HG03457 (cell line): ENCODE results near the gene DENND4A.
"Not testable (repeated sequence)": the region's sequence is repeated elsewhere in the genome, so short reads cannot be mapped to it uniquely, and the experiment has no call there.

Experiments
- ATAC-seq: cut with Tn5 transposase; IDR thresholded peaks from one replicate; pipeline ENCODE4 v1.9.1; 2021; ENCODE audit warnings: moderate number of reproducible peaks; ENCODE audit not compliant: unreplicated experiment

DENND4A gene

DNA sequence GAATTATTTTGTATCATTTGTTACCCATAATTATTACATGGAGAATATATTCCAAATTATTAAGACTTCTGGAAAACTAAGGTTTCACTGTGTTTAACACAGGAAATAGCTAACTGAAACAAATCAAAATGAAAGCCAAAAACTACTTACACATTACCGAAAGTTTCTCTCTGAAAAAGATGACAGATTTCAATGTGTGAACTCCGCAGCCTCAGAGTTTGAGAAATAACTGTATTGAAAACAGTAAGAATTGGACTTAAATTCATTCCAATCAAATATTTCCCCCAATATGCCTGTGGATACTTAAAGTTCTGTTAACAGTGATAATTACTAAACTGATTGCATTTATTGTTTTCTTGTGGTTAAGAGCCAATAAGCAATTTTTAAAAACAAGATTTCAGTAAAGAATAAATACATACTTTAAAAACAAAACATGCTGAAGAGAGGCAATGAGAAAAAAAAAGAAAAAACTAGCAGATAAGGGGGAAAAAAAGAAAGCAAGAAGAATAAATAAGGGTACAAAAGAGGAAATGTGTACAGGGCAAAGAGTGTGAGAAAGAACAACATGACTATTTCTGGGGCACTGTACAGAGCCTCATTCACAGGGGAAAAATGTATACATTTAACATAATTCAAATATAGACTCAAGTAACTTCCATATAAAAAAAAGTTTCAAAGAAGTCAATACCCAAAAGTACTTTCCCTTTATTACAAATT, 30.7 kb downstream of the DENND4A start:
- no peak for ATAC-seq

DNA sequence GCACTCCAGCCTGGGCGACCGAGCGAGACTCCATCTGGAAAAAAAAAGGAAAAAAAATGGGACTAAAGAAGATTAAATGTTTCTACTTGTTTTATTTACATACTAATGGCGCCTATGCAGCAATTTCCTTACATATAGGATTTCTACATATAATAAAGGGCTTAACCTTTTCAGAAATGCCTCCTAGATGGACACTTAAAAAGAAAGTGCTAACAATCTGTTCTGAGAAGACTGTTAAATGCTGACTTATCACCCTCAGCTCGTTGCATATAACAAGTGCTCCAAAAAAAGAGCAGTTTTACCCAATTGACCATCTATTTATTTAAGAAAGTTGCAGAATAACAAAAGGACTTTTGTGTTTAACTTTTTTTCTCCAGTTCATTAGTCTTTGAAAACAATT, 32.7 kb downstream of the DENND4A start:
- no peak for ATAC-seq

DNA sequence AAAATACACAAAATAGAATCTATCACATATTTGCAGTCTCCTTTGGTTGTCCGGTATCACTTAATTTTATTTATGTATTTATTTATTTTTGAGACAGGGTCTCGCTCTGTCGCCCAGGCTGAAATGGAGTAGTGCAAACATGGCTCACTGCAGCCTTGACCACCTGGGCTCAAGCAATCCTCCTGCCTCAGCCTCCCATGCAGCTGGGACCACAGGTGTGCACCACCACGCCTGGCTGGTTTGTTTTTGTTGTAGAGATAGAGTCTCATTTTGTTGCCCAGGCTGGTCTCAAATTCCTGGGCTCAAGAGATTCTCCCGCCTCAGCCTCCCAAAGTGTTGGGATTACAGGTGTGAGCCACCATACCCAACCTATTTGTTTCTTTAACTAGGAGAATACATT, 33.9 kb downstream of the DENND4A start:
- ATAC-seq: no peak

DNA sequence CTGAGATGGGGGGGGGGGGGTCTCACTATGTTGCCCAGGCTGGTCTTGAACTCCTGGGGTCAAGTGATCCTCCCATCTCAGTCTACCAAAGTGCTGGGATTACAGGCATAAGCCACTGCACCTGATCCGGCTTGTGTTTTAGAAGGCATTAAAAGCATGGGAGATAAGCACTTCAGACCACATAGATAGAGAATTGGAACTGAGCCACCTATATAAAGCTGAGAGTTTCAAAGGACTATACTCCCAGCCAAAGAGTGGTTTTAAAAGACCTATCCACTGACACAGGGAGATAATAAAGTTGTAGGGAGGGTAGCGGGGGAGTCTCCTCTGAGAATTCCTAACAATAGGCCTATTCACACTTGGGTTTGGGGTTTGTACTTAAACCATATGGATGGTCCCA, 34.8 kb downstream of the DENND4A start:
- no peak for ATAC-seq

DNA sequence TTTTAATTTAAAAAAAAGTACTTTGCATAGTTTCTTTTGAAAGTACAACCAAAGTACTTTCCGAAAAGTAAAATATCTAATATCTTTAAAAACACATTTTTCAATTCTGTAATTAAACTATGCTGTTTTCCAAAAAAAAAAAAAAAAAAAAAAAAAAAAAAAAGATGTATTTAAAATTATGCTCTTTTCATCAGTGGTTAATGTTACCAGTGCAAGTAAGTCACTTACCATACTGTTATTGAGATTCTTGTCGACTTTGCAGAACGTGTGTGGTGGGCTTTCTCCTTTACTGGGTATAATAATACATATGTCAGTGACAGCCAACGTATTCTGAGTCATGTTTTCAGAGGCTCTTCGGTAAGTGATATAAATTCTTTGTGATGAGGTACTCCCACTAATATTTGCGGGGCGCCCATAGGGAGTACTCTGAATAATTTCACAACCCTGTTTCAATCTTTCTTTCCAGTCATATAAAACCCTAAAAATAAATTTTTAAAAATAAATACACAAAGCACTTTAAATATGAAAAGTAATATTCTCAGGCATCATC, 39.9 kb downstream of the DENND4A start:
- ATAC-seq: no peak

DNA sequence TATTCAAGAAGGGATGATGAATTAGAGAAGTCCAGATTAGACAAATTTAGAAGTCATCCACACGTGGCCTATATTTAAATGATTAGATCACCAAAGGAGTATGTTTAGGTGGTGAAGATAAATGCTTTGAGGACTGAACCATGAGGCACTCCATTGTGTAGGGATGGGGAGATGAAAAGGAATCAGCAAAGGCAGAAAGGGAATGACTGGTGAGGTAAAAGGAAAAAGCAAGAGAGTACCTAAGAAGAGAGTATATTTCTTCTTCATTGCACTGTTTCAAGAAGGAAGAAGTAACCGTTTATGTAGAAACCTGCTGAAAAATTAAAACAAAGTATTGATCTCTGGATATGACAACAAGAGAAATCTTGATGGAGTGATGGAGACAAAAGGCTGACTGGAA, 40.7 kb downstream of the DENND4A start:
- ATAC-seq: no peak

DNA sequence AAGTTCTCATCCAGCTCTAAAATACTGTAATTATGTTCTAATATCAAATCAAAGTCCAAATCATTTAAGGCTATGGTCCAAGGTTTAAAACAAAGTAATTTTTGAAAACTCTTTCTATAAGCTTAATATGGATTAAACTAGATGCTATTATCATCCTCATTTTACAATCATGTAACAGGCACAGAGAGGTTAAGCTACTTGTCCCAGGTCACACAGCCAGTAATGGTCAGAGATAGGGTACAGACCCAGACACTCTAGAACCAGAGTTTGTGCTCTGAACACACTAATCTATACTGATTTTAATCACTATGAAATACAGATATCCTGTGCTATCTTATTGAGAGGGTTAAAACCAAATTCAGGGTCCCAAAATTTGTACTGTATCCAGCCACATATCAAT, 44.8 kb downstream of the DENND4A start:
- ATAC-seq: no peak

DNA sequence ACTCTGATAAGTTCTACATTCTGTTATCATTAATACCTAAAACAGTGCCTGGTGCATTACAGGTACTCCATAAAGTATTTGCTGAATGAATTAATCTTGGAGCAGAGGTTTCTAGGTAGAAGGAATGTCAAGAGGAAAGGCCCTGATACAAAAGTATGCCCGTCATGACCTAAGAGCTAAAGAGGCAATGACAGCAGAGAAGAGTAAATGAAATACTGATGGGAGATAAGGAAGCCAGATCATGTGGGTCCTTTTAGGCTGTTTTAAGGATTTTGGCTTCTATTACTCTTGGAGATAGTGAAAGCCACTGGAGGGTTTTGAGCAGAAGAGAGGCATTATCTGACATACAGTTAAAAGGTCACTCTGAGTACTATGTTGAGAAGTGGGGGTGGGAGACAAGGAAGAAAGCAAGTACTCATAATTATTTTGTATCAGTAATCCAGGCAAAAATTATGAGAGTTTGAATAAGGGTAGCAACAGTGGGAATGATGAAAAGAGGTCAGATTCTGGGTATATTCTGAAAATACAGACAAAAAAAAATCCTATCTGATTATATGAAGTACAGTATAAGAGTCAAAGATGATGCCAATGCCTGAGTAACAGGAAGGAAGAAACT, 48.3 kb downstream of the DENND4A start:
- no peak for ATAC-seq

DNA sequence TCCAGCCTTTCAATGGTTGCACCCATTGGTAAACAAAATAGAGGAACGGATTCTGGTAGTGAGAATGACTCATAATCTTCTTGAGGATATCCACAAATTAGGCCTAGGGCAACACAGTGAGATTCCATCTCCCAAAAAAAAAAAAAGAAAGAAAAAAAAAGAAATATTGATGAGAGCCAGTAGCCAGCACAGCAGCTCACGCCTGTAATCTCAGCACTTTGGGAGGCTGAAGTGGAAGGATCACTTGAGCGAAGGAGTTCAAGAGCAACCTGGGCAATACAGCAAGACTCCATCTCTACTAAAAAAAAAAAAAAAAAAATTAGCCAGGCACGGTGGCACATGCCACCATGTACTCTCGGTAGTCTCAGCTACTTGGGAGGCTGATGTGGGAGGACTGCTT, 51.9 kb downstream of the DENND4A start:
- ATAC-seq: no peak

DNA sequence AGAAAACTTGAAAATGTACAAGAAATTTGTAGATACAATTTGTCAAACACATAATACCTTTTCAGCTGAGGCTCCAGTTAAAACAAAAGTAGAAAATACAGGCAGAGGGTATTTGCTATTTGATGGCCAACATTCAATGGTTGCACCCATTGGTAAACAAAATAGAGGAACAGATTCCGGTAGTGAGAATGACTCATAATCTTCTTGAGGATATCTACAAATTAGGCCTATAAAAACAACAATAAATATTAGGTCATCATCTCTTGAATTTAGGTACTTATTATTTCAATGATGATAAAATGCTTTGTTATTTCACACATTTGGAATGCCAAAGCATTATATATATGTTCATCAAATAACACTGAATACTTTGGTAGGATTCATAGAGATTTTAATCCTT, 53.4 kb downstream of the DENND4A start:
- no peak for ATAC-seq

DNA sequence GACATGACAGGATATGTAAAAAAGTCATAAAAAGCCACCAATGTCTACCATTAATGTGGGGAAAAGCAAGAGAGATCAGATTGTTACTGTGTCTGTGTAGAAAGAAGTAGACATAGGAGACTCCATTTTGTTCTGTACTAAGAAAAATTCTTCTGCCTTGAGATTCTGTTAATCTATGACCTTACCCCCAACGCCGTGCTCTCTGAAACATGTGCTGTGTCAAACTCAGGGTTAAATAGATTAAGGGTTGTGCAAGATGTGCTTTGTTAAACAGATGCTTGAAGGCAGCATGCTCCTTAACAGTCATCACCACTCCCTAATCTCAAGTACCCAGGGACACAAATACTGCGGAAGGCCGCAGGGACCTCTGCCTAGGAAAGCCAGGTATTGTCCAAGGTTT, 58.5 kb downstream of the DENND4A start:
- not testable (repeated sequence) for ATAC-seq

DNA sequence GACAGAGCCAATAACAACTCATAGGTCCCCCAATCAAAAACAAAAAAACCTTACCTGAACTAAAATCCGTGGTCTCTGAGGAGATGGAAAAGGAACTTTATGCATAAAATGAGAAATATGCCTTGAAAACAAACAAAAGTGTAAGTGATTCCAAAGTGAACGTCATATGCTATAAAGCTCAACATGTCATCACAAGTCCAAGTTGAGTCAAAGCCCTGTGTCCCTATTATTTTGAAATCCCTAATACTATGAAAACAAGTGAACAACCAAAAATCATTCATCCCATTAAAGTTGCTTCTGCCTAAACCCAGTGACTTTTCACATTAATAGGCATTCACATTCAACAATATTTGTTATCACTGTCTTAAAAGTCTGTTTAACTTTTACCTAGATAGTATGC, 59.4 kb downstream of the DENND4A start:
- ATAC-seq: no peak

DNA sequence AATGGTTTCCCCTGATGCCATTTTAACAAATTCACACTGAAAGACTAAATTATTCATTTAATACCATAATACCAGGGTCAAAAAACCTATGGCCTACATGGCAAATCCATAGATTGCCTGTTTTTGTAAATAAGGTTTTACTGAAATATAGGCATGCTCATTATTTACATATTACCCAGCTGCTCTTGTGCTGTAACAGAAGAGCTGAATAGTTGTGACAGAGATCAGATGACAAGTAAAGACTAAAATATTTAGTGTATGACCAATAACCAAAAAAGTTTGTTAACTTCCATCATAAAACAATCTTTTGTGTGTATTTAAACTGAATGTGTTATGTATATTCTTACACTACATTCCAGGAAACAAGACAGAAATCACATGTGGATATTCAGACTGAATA, 60.2 kb downstream of the DENND4A start:
- ATAC-seq: no peak

DNA sequence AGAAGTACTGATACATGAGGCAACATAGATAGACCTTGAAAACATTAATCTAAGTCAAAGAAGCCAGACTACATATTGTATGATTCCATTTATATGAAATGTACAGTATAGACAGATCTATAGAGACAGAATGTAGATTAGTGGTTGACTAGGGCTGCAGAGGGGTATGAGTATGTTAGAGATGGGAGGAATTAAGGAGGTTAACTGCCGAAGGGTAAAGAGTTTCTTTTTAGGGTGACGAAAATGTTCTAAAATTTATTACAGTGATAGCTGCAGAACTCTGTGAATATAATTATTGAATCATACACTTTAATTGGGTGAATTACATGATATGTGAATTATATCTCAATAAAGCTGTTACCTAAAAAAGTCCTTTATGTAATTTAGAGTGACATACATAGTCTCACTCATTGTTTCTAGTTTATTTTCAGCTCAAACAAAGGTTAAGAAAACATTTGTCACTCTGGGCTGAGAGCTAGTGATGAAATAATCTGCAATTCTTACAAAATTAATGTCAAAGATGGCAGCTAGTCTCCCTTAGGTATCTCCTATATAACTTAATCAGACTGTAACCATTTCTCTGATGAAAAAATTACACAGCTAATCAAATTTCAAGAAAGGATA, 61.4 kb downstream of the DENND4A start:
- ATAC-seq: no peak

DNA sequence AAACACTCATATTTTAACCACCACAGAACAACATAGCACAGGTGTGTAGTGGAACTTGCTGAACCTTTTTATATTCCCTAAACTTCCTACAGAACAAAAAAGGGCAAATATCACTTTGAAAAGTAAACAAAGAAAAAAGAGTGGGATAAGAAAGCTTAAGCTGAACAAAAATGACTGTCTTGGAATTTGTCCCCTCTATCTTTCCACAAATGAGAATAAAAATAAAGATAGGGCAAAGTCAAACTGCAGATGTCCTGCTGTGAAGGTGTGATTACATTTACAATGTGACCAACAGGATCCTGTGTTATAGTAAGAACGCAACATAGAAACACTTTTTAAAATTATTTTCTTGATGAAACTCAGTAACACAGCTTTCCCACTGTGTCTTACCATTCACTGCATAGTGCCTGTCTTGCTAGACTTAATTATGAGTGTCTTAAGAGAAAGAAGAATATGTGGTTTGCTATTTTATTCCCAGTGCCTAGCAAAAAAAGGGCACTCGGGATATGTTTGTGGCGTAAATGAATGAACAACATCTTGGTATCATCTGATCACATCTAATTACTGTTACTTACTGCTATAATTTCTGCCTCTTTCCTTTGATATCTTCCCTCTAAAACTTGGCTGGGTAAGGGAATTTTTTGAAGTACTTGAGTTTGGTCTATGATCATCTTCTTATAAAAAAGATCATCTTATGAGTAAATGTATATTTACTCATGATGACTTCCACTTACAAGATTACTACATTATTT, 67.5 kb downstream of the DENND4A start:
- no peak for ATAC-seq

DNA sequence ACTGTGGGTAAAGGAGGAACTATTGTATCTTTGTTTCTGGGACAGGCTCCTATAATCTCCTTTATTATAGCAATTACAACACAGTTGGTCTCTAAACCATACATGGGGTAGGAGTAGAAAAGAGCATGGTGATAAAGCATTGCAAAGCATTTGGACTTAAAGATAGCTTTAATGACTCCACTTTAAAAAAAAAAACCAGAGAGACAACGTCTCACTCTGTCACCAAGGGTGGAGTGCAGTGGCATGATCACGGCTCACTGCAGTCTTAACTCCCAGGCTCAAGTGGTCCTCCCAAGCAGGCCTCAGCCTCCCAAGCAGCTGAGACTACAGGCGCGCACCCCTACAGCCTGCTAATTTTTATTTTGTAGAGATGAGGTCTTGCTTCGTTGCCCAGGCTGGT, 68.2 kb downstream of the DENND4A start:
- no peak for ATAC-seq

DNA sequence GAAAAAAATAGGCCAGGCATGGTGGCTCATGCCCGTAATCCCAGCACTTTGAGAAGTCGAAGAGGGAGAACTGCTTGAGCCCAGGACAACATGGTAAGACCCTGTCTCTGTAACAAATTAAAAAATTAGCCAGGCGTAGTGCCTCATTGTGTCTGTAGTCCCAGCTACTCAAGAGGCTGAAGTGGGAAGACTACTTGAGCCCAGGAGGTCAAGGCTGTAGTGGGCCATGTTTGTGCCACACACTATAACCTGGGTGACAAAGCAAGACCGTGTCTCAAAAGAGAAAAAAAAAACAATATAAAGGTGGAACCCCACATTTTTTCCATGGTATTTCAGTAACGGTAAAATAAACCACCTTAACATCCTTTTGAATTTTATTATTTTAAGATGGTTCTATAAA, 69.9 kb downstream of the DENND4A start:
- no peak for ATAC-seq

DNA sequence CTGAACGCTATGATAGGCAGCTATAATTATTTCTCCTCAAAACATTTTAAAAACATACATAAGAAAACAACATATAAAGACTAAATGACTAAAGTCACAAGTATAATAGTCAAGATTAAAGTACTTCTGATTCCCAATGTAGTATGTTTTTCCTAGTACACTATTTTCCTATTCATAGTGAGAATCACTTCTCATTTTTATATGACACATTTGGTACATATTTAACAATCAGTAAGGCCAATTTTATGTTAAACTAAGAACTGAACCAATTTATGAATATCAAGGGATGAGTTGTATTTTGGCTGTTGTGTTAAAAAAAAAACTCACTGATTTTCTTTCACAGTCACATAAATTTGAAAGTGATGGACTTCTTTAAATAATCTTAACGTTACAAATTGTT, 79.7 kb downstream of the DENND4A start:
- ATAC-seq: no peak

DNA sequence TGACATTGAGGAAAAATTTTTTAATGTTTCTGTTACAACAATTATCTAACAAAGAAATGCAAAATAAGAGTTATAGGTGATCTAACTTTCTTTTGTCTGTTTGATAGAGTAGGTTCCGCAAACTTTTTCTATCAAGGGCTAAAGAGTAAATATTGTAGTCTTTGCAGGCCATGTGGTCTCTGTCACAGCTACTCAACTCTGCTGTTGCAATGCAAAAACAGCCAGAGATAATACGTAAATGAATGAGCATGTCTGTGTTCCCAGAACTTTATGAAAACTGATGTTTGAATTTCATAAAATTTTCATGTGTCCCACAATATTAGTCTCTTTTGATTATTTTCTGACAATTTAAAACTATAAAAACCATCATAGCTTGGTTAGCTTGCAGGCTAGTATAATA, 97.0 kb downstream of the DENND4A start:
- ATAC-seq: no peak

DNA sequence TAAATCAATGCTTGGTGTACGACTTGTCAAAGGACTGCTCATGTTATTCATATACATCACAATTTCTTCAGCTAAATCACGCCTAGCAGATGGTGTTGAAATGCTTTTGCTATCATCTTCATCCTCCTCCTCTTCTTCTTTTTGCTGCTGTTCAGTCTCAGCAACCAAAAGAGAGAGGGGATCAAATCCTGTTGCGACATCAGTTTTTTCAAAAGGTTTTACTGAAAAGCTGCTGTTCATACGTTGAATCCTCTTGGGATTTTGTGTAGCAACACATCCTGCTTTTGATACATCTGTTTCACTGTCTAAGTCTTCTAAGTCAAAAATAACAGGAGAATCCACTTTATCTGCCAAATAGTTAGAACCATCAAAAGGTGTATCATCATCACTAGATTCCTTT, 101.3 kb downstream of the DENND4A start:
- no peak for ATAC-seq

DNA sequence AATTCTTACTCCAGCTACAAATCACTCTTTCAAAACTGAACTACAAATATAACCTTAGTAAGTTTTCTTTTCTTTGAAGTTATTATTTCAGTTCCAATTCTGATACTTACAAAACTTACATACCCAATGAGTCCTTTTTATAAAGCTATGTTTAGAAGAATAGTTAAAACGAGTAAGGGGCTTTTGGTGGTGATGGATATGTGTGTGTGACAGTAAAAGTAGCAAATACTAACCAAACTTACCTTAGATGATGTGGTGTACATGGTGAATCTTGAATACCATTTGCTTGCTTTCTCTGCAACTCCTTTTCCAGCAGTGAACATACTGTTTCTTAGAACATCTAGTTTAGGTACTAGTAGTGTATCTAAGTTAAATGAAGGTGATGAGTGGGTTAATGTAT, 101.9 kb downstream of the DENND4A start:
- ATAC-seq: no peak

DNA sequence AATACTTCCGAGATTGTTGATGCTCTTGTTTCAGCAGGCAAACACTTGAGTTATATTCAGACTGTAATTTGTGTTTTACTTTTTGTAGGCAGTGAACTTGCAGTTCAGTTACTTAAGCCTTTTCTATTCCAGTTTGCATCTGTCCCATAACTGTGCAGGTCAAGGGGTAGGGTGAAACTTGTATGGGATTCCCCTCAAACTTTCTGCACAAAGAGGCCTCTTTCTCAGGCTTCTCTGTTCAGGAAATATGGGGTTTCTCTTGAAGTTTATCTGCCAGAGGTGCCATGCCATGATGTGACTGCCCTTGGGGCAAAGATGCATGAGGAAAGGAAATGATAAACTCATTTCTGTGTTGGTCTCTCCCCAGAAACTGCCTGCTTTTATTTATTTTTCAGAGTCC, 103.6 kb downstream of the DENND4A start:
- no peak for ATAC-seq
